Activated CD4-positive, alpha-beta T cell treated with anti-CD3 and anti-CD28 coated beads, Interleukin-2, Interleukin-4, amounts not matched to agents 100 ng/mL and 50 ng/mL, durations not matched to agents 16 hours and 8 hours (primary cell): ENCODE results near the gene IQSEC3.

Experiments
- DNase-seq: peaks from one replicate; pipeline ENCODE4 v3.0.0-alpha.2; 2020; ENCODE audit warnings: low spot score

Gene IQSEC3

DNA sequence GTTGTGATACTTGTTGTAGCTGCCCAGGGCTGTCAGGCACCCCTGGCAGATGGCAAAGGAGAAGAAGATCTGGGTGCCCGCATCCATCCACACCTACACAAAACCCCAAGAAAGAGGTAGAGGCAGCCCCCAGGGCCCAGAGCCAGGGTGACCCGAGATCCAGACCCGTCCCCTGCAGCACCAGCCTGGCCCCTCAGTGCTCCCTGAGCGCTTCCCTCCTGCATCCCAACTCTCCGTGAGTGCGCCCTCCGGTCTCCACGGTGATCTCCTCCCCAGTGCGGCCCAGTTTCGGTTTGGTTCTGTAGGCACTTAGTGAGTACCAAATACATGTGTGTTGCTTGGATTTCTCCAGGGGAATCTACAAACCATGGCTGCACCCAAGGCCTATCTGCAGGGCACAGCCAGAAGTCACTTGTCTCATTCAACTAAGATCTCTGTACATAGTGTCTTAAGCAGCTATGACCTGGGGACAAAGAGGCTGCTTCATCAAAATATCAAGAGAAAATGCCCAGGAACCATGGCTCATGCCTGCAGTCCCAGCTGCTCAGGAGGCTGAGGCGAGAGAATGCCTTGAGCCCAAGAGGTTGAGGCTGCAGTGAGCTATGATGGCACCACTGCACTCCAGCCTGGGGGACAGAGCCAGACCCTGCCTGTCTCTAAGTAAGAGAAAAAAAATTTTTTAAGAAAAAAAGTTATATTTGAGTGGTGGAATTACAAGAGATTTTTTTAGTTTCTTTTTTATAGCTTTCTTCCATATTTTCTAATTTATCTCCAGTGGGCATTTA is 131.5 kb downstream of the IQSEC3 start:
- DNase-seq, result no peak

DNA sequence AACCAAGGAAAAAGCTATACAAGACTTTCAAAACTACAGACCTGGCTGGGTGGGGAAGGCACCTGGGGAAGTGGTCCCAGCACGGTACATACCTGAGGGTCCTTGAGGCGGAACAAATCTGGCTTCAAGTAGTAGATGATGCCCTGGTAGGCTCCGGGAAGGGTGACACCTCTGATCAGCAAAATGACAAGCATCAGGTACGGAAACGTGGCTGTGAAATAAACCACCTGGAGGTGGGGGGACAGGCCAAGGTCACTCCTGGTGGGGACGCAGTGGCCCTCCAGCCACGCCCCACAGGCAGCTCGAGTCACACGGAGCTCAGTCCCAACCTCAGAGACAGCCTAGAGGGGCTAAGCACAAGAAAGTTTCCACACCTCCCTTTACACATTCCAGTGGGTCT is 132.1 kb downstream of the IQSEC3 start:
- no peak for DNase-seq

DNA sequence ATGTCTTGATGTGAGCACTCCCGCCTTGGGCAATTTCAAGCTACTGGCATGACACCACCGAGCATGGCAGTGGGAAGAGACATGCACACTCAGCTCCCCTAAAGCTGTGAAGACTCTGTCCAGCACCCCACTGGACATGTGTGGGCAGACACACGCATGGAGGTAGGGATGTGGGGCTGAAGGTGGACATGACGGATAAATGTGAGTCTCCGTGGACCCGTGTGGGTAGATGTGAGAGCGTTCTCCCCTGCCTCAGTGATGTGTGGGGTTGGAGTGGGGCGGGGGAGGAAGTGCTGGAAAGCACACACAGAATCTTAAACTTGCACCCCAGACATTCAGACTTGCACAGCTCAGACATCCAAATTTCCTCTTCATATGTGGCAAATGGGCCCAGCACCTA is 134.8 kb downstream of the IQSEC3 start:
- no peak for DNase-seq

DNA sequence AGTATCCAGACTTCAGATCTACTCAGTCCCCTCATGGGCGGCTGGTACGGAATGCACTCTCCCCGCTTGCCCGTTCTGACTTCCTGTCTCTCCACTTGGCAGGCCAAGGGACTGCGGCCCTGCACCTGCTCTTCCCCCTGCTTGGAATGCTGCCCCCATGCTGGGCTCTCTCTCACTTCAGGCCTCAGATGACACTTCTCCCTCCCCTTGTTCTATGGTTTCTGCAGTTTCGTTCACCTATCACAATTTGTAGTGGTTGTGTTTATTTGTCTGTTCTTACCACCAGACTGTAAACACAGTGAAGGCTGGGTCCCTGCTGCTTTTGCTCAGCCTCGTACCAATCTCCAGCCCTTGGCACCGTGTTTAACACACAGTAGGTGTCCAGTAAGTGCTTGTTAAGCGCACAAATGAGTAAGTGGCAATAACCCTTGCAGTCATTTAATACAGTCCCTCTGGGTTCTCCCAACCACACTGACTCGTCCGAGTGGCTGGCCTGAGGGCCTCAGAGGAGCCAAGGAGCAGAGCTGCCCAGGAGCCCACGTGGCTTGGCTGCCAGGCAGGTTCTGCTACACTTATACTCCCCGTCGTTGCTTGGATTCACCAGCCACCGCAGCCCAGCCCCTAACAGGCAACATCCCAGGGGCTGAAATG is 135.6 kb downstream of the IQSEC3 start:
- no peak for DNase-seq

DNA sequence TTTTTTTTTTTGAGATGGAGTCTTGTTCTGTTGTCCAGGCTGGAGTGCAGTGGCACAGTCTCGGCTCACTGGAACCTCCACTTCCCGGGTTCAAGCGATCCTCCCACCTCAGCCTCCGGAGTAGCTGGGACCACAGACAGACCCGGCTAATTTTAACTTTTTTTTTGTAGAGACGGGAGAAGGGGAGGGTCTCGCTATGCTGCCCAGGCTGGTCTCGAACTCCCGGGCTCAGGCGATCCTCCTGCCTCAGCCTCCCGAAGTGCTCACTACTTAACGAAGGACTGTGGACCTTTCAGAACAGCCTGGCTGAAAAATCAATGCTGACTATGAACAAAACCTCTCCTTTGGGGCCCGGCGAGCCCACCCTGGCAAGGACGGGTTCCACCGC is 136.5 kb downstream of the IQSEC3 start:
- DNase-seq, result no peak

DNA sequence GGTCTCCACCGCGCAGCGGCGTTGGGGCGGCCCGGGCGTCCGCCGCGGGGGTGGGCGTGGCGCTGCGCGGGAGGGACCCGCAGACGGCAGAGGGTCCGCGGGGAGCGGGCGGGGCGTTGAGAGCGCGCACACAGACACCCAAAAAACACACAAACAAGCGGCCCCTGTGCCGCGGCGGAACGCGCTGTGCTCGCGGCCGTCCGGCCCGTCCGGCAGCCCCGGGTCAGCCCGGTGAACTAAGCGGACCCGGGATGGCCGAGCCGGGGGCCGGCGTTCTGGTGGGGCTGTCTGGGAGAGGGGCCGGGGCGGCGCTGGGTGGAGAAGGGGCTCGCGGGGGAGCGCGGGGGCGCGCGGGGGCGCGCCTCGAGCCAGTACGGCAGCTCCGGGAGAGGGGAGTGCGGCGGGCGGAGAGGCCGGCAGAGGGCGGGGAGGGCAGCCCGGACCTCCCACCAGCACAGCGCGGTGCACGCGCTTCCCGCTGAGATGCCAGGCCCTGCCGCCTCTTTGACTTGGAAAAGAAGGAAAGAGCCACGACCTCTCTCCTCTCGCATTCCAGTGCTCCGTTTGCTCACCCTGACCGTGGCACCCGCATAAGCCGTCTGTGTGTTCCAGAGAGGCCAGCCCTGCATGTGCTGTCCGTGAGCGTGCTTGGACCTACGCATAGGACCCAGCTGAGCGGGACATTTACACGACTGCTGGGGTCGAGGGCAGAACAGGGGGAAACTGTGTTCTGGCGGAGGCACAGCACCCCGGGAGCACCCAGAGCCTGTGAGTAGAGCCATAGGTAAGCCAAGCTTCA is 137.1 kb downstream of the IQSEC3 start:
- no peak for DNase-seq

DNA sequence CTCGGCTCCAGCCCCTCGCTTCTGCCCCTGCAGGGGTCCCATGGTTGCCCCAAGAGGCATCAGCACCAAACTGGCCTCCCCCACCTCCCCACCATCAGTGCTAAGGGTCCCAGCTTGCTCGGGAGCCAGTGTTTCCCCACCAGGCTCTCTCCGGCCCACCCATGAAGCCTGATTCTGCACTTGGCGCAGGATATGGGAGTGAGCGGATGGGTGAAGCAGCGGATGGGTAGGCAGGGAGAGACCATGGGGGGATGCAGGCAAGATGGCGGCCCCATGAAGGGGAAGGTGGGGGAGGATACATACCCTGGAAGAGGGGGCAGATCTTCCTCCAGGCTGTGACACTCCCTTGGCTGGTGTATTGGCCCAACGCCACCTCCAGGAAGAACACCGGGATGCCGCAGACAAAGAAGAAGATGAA is 137.7 kb downstream of the IQSEC3 start:
- DNase-seq, result no peak

DNA sequence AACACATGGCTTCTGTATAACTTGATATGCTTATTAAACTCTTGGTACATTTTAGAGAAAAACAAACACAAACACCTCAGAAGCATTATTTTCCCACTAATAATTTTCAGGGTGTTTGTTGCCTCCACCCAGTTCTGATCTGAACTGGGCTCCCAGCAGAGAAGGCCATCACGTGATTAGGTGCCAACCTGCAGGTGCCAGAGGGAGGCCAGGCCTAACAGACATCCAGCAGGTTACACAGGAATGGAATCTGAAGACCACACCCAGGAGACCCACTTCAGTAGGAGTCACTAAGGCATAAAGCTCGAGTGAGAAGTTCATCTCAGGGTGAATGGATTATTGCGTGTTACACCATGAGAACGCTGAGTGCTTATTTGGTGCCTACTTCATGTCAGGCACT is 138.5 kb downstream of the IQSEC3 start:
- no peak for DNase-seq

DNA sequence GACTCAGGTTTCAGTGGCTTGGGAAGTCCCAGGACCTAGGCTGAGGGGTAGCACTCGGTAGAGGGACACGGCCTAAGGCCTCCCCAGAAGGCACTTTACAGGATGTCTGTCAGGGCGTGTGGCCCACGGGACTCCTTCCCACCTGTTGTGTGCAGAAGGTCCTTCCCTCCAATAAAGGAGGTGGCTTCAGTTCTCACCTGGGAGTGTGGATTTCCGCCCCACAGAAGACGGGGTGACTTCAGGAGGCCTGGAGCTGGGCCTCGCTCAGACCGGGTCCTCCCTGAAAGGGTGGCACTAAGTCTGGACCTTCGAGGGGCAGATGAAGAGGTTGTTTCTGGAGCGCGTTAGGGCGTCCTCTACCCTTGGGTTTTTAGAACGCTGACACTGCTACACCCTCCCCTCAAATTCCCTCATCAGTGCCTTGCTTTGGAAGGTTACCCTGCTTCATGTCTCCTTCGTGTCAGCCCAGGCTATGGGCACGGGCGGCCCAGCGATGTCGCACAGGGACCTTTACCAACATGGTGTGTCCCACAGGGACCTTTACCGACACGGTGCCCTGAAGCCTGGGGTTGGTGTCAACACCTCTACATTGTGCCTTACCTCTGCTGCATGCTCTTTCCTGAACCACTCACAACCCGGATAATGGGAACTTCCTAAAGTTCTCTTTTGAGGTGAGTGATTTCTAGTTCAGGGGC is 140.3 kb downstream of the IQSEC3 start:
- no peak for DNase-seq

DNA sequence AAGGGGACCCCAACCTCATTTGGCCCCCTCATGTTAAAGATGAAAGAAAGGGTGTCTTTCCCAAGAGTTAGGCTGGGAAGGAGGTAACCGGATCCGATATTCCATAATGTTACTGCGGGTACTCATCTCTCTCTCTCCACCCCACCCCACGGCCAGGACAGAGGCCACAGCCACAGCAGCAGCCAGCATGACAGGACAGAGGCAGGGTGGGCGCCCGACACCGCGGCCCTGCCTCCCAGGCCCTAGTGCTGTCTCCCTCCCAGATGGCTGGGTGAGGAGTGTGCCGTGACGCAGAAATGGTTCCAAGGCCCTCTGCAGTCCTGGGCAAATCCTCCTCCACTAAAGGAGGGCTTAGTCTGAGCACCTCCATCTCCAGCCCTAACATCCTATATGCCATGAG is 141.2 kb downstream of the IQSEC3 start:
- DNase-seq, result no peak

DNA sequence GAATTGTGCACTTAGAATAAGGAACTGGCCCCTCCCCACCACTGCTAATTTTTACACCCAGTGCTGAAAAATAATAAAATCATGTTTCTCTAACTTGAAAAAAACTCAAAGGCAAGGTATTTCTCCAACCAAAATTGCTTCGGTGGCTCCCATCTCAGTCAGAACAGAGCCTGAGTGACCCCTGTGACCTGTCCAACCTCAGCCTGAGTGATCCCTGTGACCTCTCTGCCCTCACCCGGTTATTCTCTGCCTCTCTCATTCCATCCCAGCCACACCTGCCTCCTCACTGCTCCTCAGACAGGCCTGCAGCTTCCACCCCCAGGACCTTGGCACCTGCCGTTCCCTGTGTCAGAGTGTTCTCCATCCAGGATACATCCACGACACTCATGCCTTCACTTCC is 142.2 kb downstream of the IQSEC3 start:
- DNase-seq, result no peak

DNA sequence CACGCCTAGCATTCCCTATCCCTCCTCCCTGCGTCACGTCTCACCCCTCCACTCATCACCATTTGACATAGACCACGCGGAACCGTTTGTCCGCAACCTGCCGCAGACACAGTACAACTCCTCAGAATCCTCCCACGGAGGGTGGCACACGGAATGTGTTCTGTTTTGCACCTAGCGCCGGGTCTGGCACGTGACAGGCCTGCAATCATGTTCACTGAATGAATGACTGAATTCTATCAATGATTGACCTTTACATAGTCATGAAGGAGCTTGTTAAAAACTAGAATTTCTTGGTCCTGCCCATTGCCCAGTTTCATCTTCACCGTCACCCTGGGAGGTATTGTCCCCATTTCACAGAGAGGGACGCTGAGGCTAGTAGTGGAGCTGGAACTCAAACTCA is 142.7 kb downstream of the IQSEC3 start:
- no peak for DNase-seq

DNA sequence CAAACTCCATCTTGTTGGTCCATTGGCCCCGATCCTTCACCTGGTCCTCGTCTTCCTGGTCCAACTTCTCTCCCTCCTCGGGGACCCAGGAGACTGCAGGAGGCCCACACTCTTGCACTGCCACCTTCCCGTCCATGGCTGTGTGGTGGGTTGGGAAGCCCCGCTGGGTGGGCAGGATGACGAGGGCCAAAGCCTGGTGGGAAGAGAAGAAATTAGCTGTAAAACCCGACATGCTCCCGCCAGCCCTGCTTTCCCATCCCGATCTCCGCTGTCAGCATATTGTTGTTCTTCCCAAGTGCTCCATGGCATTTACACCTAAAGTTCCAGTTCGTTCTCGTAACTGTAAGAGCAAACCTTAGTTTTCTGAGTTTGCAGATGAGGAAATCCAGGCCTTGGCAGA is 143.3 kb downstream of the IQSEC3 start:
- no peak for DNase-seq

DNA sequence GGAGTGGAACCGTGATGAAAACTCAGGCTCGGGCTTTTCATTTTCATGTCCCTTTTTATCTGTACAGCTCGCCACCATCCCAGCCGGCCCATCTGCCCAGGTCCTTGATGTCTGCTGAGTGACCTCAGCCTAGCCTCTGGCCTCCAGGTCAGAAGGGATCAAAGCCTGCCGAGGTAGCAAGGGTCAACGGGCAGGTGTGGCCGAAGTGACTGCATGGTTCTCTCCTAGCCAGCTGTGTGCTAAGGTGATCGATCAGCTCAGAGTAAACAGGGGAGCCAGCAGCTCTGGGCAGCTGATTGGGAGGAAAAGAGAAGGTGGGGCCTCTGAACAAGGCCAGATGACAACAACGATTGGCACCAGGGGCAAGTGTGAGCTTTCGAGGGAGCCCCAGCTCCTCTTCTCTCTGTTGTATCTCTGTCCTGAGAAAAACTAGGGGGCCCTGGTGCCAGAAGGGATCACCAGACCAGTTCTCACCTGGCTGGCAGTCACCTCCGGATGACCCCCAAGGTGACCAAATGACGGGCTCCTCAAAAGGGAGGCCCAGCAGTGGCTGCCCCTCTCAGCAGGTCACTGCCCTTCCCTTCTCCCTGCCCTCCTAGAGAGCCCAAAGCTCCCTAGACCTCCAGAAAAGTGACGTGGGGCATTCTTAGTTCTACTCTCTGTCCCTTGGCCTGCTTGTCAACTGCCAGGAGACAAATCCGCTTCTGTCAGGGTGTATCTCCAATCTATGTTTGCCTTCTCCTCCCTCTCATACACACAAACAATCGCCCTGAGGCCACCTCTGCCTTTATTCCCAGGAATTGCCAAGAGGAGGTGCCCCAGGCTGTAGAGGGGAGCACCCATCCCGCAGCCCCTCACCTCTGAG is 143.9 kb downstream of the IQSEC3 start:
- no peak for DNase-seq

DNA sequence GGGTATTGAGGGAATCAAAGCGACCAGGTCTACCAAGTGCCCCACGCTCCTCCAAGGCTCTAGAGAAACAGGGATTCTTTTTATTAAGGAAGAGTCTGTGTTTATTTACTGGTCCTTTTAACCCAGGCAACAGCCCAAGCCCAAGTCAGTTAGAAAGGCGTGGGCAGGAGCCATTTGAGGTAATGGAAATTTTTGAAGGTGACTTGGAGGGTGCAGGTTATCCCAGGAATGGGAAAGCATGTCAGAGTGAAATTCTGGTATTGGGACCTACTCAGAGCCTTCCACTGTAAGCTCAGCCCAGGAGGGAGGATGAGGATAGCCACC is 144.5 kb downstream of the IQSEC3 start:
- no peak for DNase-seq

DNA sequence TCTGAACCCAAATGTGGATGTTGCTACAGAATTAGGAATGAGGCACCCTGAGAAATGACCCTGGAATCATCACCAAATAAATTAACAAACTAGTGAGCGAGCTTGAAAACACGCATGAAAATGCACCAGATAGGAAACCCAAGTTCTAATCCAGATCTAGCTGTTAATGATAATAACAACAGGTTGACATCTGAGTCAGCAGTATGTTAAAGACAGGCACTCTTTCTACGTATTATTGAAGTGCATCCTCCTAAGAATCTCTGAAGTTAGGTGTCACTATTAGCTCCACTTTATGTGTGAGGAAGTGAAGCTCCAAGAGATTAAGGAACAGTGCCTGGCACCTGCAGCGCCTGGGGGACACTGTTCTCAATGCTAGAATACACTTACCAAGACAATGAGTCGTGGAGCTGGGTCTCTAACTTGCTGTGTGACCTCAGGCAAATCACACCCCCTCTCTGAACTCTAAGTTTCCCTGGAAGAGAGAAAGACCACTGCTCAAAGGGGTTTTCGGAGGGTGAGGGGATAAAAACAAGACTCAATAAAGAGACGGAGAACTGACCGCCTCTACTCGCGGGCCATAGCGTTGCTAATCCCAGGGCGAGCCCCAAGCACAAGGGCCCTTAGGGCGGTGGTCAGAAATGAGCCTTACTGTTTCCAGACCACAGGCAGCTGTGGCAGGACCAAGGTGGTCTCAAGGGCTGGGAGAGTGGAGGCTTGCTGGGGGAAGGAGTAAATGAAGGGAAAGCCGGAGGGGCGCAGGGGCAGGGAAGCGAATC is 145.3 kb downstream of the IQSEC3 start:
- DNase-seq, result no peak

DNA sequence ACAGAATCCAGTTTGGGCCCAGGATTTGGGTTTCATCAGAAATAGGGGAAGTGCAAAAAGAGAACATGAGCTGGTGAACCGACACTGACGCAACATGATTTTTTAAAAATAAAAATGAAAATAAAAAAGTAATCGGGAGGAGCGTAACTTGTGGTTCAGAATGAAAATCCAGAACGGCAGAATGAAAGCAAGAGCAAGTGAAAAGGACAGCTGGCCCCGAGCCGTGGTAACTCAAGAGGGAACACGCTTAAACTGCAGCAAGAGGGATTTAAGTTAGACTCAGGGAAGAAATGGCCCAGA is 145.8 kb downstream of the IQSEC3 start:
- no peak for DNase-seq

DNA sequence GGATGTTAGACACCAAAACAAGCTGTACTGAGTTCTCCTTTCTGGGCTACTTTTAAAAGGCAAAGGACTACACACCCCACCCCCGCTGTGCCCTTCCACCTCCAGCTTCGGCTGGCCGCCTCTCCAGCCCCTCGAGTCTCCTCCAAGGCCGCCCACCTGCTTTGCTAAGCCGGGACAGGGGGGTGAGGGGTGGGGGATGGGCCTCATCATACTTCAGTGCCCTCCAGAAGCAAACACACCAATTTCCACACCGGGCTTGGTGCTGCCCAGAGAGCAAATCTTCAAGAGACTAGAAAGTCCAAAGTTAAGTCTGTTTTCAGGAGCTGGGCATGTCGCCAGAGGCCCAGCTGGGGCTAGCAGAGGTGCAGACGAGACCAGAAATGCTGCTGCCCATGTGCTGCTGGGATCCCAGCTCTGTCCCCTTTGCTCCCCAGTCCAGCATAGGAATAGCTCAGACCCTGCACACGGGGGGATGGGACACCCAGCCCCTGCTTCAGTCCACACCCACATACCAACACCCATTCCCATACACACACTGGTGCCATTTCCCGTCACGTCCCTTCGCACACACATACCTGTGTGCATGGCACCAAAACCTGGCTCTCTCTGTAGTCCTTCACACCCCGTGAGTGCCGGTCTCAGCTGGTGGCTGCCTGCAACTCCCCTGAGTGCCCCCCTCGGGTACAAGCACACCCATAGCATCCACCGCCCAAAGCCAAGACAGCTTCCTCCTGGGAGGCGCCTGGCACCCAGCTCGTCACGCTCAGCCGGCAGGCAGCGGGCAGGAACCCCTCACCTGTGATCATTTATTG is 146.4 kb downstream of the IQSEC3 start:
- DNase-seq, result no peak

DNA sequence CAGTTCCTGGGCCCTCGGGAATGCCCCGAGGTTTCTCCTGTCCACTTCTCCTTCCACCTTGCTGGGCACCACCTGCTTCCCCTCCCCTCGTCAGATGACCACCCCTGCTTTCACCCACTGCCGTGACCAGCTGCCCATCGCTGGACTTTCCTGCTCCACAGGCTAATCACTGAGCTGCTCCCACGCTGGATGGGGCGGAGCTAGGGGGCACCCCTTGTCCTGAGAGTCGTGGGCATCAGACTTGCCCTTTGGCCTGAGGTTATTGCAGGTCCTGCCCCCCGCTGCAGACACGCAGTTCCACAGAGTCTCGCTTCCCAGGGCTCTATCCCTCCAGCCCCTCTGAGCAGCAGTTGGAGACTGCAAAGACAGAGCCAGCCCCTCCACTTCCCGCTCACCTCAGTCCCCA is 147.0 kb downstream of the IQSEC3 start:
- no peak for DNase-seq
